ENCODE results near the gene ZIC5.

DNA sequence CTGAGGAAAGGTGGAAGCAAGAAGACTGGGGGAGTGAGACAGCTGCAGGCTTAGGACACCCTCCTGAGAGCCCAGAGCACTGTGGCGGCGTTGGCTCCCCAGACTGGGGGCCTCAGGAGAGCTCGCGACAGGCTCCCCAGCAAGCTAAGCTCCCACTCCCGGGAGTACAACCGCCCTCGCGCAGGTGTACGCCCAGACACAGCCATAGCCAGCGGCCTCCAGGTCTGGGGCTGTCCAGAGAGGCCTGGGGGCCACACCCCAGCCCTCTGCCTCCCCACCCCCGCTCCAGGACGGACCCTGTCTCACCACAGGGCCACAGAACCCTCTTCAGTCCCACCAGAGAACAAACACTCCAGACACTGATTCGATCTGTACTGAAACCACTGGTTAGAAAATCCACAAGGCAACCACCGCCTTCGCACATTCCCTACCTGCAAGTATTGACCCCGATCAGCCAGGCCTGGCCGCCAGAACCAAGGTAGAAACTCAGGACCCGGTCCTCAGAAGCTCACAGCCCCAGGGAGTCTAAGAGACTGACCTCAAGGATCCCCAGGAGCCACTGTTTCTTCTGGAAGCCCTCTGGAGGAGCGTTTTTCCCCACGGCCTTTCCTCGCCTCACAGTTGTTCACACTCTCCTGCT lies 16.3 kb downstream of the ZIC5 start:
- TF ChIP-seq RAD21 (IDR thresholded peaks at IDR 0.05; ENCODE audit: low read length) (no peak), CEBPB (IDR thresholded peaks at IDR 0.05; ENCODE audit: low read depth, low read length) (no peak), POLR2A (IDR thresholded peaks at IDR 0.05; ENCODE audit: low read depth, low read length) (no peak), BHLHE40 (IDR thresholded peaks at IDR 0.05; ENCODE audit: low read depth, low read length) (no peak), MAZ (IDR thresholded peaks at IDR 0.05; ENCODE audit: borderline replicate concordance, low read depth, low read length) (no peak), RCOR1 (IDR thresholded peaks at IDR 0.05; ENCODE audit: insufficient replicate concordance, low read length) (no peak), CHD1 (IDR thresholded peaks at IDR 0.05; ENCODE audit: low read depth, low read length) (no peak), NFE2L2 (IDR thresholded peaks at IDR 0.05; ENCODE audit: low read depth, low read length) (no peak), SMC3 (IDR thresholded peaks at IDR 0.05; ENCODE audit: low read depth, low read length) (no peak), MXI1 (IDR thresholded peaks at IDR 0.05; ENCODE audit: borderline replicate concordance, low read depth, low read length) (no peak), MAFK (IDR thresholded peaks at IDR 0.05; ENCODE audit: low read depth, low read length) (no peak)
- TF ChIP-seq, protein P1, sequence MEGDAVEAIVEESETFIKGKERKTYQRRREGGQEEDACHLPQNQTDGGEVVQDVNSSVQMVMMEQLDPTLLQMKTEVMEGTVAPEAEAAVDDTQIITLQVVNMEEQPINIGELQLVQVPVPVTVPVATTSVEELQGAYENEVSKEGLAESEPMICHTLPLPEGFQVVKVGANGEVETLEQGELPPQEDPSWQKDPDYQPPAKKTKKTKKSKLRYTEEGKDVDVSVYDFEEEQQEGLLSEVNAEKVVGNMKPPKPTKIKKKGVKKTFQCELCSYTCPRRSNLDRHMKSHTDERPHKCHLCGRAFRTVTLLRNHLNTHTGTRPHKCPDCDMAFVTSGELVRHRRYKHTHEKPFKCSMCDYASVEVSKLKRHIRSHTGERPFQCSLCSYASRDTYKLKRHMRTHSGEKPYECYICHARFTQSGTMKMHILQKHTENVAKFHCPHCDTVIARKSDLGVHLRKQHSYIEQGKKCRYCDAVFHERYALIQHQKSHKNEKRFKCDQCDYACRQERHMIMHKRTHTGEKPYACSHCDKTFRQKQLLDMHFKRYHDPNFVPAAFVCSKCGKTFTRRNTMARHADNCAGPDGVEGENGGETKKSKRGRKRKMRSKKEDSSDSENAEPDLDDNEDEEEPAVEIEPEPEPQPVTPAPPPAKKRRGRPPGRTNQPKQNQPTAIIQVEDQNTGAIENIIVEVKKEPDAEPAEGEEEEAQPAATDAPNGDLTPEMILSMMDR (conservative IDR thresholded peaks at IDR 0.05; ENCODE audit: low read depth, low read length): no peak
- TF ChIP-seq, protein P2, sequence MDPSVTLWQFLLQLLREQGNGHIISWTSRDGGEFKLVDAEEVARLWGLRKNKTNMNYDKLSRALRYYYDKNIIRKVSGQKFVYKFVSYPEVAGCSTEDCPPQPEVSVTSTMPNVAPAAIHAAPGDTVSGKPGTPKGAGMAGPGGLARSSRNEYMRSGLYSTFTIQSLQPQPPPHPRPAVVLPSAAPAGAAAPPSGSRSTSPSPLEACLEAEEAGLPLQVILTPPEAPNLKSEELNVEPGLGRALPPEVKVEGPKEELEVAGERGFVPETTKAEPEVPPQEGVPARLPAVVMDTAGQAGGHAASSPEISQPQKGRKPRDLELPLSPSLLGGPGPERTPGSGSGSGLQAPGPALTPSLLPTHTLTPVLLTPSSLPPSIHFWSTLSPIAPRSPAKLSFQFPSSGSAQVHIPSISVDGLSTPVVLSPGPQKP (IDR thresholded peaks at IDR 0.05; ENCODE audit: borderline replicate concordance, low read depth, low read length): no peak
- TF ChIP-seq, protein P3, sequence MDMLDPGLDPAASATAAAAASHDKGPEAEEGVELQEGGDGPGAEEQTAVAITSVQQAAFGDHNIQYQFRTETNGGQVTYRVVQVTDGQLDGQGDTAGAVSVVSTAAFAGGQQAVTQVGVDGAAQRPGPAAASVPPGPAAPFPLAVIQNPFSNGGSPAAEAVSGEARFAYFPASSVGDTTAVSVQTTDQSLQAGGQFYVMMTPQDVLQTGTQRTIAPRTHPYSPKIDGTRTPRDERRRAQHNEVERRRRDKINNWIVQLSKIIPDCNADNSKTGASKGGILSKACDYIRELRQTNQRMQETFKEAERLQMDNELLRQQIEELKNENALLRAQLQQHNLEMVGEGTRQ (IDR thresholded peaks at IDR 0.05; ENCODE audit: low read depth, low read length): no peak
